ENCODE measurements around the gene KLF4. TPM values are rescaled to one million over a fixed set of nuclear protein-coding genes. Genes with fewer than 3 reads are reported as not detected.

The KLF4 gene
- 16.5 and 21.7 TPM in 2 replicates for total RNA-seq

GRCh38 chr9:107489687-107490605 lies at the start of gene KLF4:
TSS of gene KLF4 (minus strand) at chr9:107489769. CDS start at chr9:107489172, 597 bp downstream.

Other genes with a start within 250 kb of the KLF4 start
- 54.1 and 64.7 TPM in 2 replicates for gene RAD23B, start 206.5 kb downstream of the KLF4 start, total RNA-seq

Data from mesangial cell (primary cell).